Gastrocnemius medialis (tissue), 4 donors: ENCODE measurements around the gene ZNF195.
"Not testable (repeated sequence)": the region's sequence is repeated elsewhere in the genome, so short reads cannot be mapped to it uniquely, and the experiment has no call there.

ENCODE experiments used
- POLR2A ChIP-seq, 2 donors: fragments of 450-650 bp; IDR thresholded peaks; one replicate each; pipeline ENCODE4 v1.6.1; 2017; ENCODE audit warnings: antibody characterized with exemption in 2 of 2, mild to moderate bottlenecking in 2 of 2, moderate library complexity in 2 of 2
- TF ChIP-seq, protein P1 (sequence below), 5 experiments: fragments of 450-650 bp in 3 of 5; fragments of 200-600 bp in 2 of 5; sonication (generic) in 2 of 5; IDR thresholded peaks in 4 of 5; conservative IDR thresholded peaks in 1 of 5; 1 replicate in 4 of 5; 2 replicates in 1 of 5; pipeline ENCODE4 v1.5.1; 2016 to 2019; ENCODE audit warnings: antibody characterized with exemption in 5 of 5, mild to moderate bottlenecking in 3 of 5, moderate library complexity in 3 of 5

DNA sequence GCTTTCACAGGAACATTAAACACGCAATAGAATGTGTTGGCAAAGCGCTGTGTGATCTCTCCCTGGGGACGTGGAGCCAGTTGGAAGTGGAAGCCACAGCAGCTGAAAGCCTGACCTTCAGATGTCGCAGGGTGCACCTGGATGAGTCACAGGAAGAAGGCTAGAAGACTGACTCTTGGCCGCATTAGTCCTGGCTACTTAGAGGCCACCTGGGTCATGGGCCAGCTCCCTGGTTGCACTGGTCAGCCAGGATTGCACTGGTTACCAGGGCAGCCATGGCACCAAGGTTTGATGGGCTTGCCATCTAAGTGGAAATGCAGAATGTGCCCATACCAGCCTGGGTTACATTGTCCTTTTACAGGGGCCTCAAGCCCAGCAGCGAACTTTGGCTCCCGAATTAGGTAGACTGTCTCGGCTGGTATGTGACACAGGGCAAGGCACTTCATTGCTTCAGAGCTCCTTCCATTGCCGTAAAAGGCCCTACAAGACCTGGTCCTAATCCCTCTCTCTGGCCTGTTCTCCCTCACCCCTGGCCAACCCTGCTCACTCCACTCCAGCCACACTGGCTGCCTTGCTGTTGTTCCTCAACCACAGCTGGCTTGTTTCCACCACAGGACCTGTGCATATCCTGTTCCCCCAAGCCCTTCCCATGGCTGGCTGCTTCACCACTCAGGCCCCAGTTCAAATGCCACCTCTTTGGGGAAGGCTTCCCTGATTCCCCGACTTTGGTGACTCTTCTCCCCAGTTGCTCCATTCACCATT lies 41.5 kb upstream of the ZNF195 start:
- TF ChIP-seq, protein P1, sequence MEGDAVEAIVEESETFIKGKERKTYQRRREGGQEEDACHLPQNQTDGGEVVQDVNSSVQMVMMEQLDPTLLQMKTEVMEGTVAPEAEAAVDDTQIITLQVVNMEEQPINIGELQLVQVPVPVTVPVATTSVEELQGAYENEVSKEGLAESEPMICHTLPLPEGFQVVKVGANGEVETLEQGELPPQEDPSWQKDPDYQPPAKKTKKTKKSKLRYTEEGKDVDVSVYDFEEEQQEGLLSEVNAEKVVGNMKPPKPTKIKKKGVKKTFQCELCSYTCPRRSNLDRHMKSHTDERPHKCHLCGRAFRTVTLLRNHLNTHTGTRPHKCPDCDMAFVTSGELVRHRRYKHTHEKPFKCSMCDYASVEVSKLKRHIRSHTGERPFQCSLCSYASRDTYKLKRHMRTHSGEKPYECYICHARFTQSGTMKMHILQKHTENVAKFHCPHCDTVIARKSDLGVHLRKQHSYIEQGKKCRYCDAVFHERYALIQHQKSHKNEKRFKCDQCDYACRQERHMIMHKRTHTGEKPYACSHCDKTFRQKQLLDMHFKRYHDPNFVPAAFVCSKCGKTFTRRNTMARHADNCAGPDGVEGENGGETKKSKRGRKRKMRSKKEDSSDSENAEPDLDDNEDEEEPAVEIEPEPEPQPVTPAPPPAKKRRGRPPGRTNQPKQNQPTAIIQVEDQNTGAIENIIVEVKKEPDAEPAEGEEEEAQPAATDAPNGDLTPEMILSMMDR (IDR thresholded peaks at IDR 0.05 in 4 of 5, conservative IDR thresholded peaks at IDR 0.05 in 1 of 5), result not testable (repeated sequence)
- TF ChIP-seq POLR2A (IDR thresholded peaks at IDR 0.05), result not testable (repeated sequence)
